HepG2 (cell line): ENCODE results near the gene PPP1R9B. TPM values are rescaled to one million over a fixed set of nuclear protein-coding genes. Genes with fewer than 3 reads are reported as not detected.
A peak's percentile ranks its signal among the peaks of the same experiment; 100 is the strongest.

Experiments
- ELF1 ChIP-seq: sonication (generic); formaldehyde crosslinking; IDR thresholded peaks from 2 replicates; pipeline ENCODE4 v1.4.0; 2020; ENCODE audit warnings: missing genetic modification reagents
- HOXA5 ChIP-seq: sonication (generic); formaldehyde crosslinking; IDR thresholded peaks from 2 replicates; pipeline ENCODE4 v1.4.0; 2020; ENCODE audit warnings: missing genetic modification reagents
- HOXA7 ChIP-seq: sonication (generic); formaldehyde crosslinking; IDR thresholded peaks from 2 replicates; pipeline ENCODE4 v1.8.1; 2022; ENCODE audit warnings: mild to moderate bottlenecking, missing genetic modification reagents, moderate library complexity
- YEATS4 ChIP-seq: sonication (generic); formaldehyde crosslinking; IDR thresholded peaks from 2 replicates; pipeline ENCODE4 v1.4.0; 2020; ENCODE audit warnings: missing genetic modification reagents, borderline replicate concordance
- ZBTB21 ChIP-seq: sonication (generic); formaldehyde crosslinking; IDR thresholded peaks from 2 replicates; pipeline ENCODE4 v1.4.0; 2020; ENCODE audit warnings: missing genetic modification reagents
- ZNF260 ChIP-seq: sonication (generic); formaldehyde crosslinking; IDR thresholded peaks from 2 replicates; pipeline ENCODE4 v1.4.0; 2020; ENCODE audit warnings: missing genetic modification reagents, low read depth, mild to moderate bottlenecking, borderline replicate concordance
- ZNF891 ChIP-seq: sonication (generic); formaldehyde crosslinking; IDR thresholded peaks from 2 replicates; pipeline ENCODE4 v1.5.0; 2020; ENCODE audit warnings: mild to moderate bottlenecking, missing genetic modification reagents
- polyA plus RNA-seq, 8 experiments: library from polyadenylated mRNA; depleted of rRNA in 3 of 8; stranded (reverse) in 7 of 8; unstranded in 1 of 8; fragments of >200 nt; fragmentation: Illumina TruSeq in 4 of 8; extraction: Trizol in 4 of 8; gene quantifications; 2 replicates each; pipeline versions ENCODE4 v1.2.1 to v1.2.3, GENCODE V29; 2011 to 2016; ENCODE audit warnings: low read depth in 4 of 8, missing spikeins in 1 of 8, mixed read lengths in 1 of 8; ENCODE audit not compliant: insufficient read depth in 1 of 8
- total RNA-seq, 5 experiments: library from RNA; depleted of rRNA; stranded (reverse); fragments of >200 nt; fragmentation: Illumina TruSeq; extraction: Trizol; gene quantifications; 2 replicates each; pipeline ENCODE4 v1.2.3, GENCODE V29; 2016; ENCODE audit warnings: low read depth in 1 of 5
- TF ChIP-seq, protein P1 (sequence below): sonication (generic); formaldehyde crosslinking; IDR thresholded peaks from 2 replicates; pipeline ENCODE4 v1.4.0; 2020; ENCODE audit warnings: mild to moderate bottlenecking, missing genetic modification reagents
- TF ChIP-seq, protein P2 (sequence below): sonication (generic); formaldehyde crosslinking; IDR thresholded peaks from 2 replicates; pipeline ENCODE4 v1.4.0; 2020; ENCODE audit warnings: missing genetic modification reagents
- TF ChIP-seq, protein P3 (sequence below): sonication (generic); formaldehyde crosslinking; IDR thresholded peaks from 2 replicates; pipeline ENCODE4 v1.4.0; 2020; ENCODE audit warnings: missing genetic modification reagents, borderline replicate concordance

Gene PPP1R9B
- total and polyA plus RNA-seq, 2 of the 13 experiments (the other 11 are each of a cell fraction or from before 2014, with no cell fraction given), result 9.4 to 15.8 TPM

DNA sequence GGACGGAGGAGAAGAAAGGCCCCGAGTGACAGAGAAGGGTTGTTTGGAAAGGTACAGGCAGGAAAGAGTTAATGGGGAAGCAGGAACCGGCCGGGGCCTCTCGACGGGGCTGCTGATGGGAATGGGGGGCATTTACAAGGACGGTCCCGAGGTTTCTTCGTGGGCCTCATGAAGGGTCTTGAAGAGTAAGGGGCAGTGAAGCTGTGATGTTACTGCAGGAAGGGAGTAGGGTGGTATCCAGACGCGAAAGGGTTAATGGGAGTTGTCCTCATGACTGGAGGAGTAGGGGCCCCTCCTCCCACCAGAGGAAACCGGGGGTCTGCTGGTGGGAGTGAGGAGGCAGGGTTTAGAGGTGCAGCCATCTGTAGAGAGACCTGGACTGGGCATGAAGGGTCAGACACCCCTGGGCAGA lies 54.8 kb downstream of the PPP1R9B start (continued):
- TF ChIP-seq HOXA5 (CRISPR knock-in tag) (no peak), ZNF891 (CRISPR knock-in tag) (0 out of 2 replicates have a peak, but pooled peaks have one; percentile 3), ELF1 (no peak), ZBTB21 (CRISPR knock-in tag) (no peak), ZNF260 (CRISPR knock-in tag) (no peak), HOXA7 (CRISPR knock-in tag) (peak; percentile 15; the same call in 1 of the 2 replicates), YEATS4 (CRISPR knock-in tag) (peak; percentile 1; the same call in 1 of the 2 replicates)
- TF ChIP-seq, protein P1, sequence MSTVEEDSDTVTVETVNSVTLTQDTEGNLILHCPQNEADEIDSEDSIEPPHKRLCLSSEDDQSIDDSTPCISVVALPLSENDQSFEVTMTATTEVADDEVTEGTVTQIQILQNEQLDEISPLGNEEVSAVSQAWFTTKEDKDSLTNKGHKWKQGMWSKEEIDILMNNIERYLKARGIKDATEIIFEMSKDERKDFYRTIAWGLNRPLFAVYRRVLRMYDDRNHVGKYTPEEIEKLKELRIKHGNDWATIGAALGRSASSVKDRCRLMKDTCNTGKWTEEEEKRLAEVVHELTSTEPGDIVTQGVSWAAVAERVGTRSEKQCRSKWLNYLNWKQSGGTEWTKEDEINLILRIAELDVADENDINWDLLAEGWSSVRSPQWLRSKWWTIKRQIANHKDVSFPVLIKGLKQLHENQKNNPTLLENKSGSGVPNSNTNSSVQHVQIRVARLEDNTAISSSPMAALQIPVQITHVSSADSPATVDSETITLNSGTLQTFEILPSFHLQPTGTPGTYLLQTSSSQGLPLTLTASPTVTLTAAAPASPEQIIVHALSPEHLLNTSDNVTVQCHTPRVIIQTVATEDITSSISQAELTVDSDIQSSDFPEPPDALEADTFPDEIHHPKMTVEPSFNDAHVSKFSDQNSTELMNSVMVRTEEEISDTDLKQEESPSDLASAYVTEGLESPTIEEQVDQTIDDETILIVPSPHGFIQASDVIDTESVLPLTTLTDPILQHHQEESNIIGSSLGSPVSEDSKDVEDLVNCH (CRISPR knock-in tag), result 0 out of 2 replicates have a peak, but pooled peaks have one; percentile 16
- TF ChIP-seq, protein P2, sequence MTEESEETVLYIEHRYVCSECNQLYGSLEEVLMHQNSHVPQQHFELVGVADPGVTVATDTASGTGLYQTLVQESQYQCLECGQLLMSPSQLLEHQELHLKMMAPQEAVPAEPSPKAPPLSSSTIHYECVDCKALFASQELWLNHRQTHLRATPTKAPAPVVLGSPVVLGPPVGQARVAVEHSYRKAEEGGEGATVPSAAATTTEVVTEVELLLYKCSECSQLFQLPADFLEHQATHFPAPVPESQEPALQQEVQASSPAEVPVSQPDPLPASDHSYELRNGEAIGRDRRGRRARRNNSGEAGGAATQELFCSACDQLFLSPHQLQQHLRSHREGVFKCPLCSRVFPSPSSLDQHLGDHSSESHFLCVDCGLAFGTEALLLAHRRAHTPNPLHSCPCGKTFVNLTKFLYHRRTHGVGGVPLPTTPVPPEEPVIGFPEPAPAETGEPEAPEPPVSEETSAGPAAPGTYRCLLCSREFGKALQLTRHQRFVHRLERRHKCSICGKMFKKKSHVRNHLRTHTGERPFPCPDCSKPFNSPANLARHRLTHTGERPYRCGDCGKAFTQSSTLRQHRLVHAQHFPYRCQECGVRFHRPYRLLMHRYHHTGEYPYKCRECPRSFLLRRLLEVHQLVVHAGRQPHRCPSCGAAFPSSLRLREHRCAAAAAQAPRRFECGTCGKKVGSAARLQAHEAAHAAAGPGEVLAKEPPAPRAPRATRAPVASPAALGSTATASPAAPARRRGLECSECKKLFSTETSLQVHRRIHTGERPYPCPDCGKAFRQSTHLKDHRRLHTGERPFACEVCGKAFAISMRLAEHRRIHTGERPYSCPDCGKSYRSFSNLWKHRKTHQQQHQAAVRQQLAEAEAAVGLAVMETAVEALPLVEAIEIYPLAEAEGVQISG (CRISPR knock-in tag), result no peak
- TF ChIP-seq, protein P3, sequence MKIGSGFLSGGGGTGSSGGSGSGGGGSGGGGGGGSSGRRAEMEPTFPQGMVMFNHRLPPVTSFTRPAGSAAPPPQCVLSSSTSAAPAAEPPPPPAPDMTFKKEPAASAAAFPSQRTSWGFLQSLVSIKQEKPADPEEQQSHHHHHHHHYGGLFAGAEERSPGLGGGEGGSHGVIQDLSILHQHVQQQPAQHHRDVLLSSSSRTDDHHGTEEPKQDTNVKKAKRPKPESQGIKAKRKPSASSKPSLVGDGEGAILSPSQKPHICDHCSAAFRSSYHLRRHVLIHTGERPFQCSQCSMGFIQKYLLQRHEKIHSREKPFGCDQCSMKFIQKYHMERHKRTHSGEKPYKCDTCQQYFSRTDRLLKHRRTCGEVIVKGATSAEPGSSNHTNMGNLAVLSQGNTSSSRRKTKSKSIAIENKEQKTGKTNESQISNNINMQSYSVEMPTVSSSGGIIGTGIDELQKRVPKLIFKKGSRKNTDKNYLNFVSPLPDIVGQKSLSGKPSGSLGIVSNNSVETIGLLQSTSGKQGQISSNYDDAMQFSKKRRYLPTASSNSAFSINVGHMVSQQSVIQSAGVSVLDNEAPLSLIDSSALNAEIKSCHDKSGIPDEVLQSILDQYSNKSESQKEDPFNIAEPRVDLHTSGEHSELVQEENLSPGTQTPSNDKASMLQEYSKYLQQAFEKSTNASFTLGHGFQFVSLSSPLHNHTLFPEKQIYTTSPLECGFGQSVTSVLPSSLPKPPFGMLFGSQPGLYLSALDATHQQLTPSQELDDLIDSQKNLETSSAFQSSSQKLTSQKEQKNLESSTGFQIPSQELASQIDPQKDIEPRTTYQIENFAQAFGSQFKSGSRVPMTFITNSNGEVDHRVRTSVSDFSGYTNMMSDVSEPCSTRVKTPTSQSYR (CRISPR knock-in tag), result peak; percentile 30; the same call in 1 of the 2 replicates
